Measurements from ENCODE around the gene FOXA2. TPM values are rescaled to one million over a fixed set of nuclear protein-coding genes. Genes with fewer than 3 reads are reported as not detected.
"Not testable (repeated sequence)": the region's sequence is repeated elsewhere in the genome, so short reads cannot be mapped to it uniquely, and the experiment has no call there.

FOXA2 gene
- total RNA-seq, 1 donor from 2014 or later: not detected

GRCh38 chr20:22569353-22569752, 15.0 kb downstream of the FOXA2 start:
- DNase-seq (ENCODE audit: low read depth): no peak

DNA sequence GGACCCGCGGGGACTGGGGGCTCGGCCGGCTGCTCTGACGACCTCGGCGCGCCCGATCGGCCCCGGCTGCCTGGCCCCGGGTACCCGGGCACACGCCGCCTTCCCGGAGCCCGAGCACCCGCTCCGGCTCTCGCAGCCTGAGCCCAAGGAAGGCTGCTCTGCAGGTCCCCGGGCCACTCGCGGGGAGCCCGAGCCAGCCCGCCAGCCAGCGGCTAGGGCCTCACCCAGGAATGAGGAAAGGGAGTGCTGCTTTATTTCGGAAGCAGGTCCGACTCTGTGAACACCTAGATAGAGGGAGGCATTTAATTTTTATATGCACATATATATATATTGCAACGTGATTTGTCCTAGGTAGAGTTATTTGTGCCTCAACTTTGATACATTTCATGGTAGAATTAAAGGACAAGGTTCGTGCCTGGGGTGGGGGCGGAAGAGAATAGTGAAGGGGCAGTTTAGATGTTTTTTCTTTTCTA, 15.5 kb downstream of the FOXA2 start:
- DNase-seq (ENCODE audit: low read depth): no peak

- no peak for DNase-seq (ENCODE audit: low read depth)
Measured at GRCh38 chr20:22567944-22568871, 16.2 kb downstream of the FOXA2 start.

DNA sequence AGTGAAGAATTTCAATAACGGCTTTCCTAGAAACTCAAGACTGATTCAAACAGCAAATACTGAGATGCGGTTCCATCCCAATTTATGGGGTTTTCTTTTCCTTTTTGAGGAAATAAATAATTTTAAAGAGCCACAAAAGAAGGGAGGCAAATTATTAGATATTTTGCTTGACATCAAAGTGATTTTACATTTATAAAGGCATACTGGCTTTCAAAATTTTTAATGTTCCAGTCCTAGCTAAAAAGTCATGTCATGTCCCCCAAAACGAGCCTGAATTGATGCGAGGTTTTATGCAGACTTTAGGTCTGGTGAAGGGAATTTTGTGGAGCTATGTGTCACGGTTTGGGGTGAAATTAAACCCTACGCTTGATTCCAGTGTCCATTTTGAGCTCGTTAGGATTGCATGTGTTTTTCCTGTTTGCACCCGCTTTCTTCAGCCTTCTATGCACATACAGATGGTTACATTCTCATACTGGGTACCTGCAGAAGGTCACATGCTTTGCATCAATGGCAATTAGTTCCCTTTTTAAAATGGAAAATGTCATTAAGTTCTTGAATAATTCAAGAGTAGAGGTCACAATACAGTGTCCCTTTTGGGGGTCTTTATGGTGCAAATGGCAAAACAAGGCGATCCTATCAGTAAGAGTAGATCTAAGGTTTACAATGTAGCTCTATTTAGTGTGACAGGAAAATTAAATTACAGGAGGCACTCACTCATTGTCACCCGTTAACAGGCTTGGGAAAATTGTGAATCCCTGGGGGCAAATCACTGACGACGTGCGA, 17.3 kb downstream of the FOXA2 start:
- no peak for DNase-seq (ENCODE audit: low read depth)

GRCh38 chr20:22563062-22563965, 21.1 kb downstream of the FOXA2 start:
- no peak for DNase-seq (ENCODE audit: low read depth)

- DNase-seq (ENCODE audit: low read depth): no peak
Measured at GRCh38 chr20:22562620-22563019, 21.8 kb downstream of the FOXA2 start.

GRCh38 chr20:22561965-22562577, 22.3 kb downstream of the FOXA2 start:
- DNase-seq (ENCODE audit: low read depth): no peak

DNA sequence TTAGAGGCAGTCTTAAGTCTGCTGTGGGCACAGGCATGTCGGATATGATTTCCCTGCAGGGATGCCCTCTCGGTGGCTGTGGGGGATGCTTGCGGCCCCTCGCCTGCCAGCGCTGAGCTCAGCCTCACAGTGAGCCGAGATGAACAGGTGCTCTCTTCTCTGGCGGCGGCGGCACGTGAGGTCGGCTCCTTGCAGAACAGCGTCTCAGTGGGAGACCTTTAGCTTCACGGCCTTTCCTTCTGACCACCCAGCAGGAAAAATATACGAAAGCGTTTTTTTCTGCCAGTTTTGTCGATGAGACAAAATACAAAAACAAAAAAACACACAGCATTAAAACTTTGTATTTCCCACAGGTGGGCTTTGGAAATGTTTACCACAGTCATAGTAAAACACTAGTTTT, 23.6 kb downstream of the FOXA2 start:
- peak; percentile 10 for DNase-seq (ENCODE audit: low read depth)

DNA sequence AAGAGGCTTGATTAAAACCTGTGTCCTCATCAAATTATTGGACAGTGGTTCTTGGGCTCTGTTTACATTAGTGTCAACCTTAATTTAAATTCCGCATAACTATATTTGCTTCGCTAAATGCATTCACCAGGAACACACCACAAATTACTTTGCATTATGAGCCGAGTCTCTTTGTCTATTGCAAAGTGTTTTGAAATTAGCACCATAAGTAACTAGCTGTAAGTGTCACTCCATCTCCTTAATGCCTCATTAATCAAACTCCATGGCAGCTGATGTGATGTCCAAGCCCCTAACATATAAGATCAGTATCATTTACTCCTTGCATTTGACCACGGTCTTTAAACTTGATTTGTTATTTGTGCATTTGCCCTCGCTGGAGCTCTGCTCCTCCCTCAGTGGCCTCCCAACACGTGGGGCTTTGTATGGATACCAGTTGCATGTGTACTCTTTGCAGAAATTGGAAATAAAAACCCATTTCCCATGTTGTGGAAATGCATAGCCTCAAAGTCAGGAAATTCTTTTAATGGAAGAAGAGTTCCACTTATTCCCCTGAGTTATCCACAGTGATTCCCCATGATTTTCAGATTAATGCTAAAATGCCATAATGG, 24.6 kb downstream of the FOXA2 start:
- no peak for DNase-seq (ENCODE audit: low read depth)

- no peak for DNase-seq (ENCODE audit: low read depth)
Measured at GRCh38 chr20:22557403-22558276, 26.7 kb downstream of the FOXA2 start.

- DNase-seq (ENCODE audit: low read depth): no peak
Measured at GRCh38 chr20:22556565-22557056, 27.8 kb downstream of the FOXA2 start.

DNA sequence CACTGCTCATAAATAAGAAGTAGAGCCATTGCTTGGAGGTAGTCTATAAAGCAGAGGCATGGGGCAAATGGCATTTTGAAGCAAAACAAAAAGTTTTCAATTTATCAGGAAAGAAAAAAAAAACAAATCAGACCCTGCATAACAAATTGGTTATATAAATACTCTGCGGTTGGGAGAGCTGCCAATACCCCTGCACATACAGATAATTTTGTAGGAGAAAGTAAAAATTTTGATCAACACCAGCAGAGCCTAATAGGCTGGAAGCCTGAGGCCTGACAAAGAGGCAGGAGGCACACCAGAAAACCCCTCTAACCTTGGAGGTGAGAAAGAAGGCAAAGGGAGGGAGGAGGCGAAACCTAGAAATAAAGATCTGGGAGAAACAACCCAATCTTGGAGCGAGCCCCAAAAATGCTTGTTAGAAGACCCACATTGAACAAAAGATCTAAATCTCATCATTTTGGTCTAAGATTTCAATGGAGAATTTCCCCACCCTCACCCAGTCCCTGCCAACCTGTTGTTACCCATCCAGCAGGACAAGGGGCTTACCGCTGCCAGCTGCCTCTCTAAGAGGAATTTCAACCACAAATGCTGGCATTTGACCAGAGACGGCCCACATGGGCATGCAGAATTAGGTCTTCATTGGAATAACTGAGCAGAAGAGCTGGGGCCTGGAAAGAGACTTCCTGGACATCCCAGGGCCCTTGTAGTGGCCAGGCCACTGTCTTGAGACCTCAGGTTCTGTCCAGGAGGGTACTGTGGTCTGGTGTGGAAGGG, 28.4 kb downstream of the FOXA2 start:
- DNase-seq (ENCODE audit: low read depth): peak; percentile 76

DNA sequence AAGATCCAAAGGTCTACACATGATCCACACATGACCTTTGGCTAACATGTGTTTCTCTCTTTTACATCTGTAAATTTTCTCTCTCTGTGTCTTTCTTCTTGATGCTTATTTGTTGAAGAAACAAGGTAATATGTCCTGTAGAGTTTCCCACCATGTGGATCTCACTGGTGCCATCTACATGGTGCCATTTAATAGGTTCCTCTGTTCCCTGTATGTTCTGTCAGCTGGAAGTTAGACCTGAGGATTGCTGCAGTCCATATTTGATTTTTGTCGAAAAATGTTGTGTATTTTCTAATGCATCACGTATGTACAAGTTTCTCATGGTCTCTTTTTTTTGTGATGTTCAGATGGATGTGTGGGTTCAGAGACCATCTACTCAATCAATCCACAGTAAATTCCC, 30.0 kb downstream of the FOXA2 start:
- no peak for DNase-seq (ENCODE audit: low read depth)

- not testable (repeated sequence) for DNase-seq (ENCODE audit: low read depth)
Measured at GRCh38 chr20:22550514-22550913, 33.9 kb downstream of the FOXA2 start.

GRCh38 chr20:22548040-22548439, 36.3 kb downstream of the FOXA2 start:
- DNase-seq (ENCODE audit: low read depth): no peak

GRCh38 chr20:22546344-22546743, 38.0 kb downstream of the FOXA2 start:
- no peak for DNase-seq (ENCODE audit: low read depth)

GRCh38 chr20:22545045-22545444, 39.3 kb downstream of the FOXA2 start:
- no peak for DNase-seq (ENCODE audit: low read depth)

- DNase-seq (ENCODE audit: low read depth): no peak
Measured at GRCh38 chr20:22544462-22544861, 39.9 kb downstream of the FOXA2 start.
